ENCODE data around the gene DDX1.

The DDX1 gene

DNA sequence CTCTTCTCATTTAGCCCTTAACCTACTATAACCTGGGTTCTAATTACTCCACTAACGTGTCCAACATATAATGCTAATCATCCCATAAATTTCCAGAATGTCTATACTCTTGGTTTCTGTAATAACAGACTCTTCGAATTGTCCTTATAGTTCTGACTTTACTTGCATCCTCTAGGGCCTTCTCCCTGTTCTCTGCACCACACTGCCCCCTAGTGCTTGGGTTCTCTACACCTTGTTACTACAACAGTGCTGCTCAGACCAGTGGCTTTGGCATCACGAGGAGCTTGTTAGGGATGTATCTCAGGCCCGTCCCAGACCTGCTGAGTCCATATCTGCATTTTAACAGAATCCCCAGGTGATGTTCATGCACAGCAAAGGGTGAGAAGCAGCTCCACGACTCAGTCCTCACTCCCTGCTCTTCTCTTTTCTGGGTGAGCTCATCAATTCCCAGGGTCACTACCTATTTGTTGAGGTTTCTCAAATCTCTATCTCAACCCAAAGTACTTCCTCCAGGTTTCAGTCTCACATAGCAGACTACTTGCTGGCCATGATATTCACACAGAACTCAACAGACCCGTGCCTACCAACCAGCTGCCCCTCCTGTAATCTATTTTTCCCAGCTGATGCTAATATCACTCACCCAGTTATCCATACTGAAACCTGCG, 14.5 kb upstream of the DDX1 start:
- ChIA-PET POLR2A (no interaction called here), CTCF (interaction anchor here (0.5 to 3.0 kb wide), 39 partner anchors 10 to 1141 kb away, joined by 3 to 39 read pairs (median 3); partner anchors contain the start of gene NBAS)
- Histone ChIP-seq H3K36me3 (ENCODE audit: control insufficient read depth in 2 of 2, insufficient read depth in 1 of 2, low read length in 2 of 2) (no peaks in the 10 kb centered on the region), H3K9me3 (ENCODE audit: control insufficient read depth, insufficient read depth, low read depth, low read length) (no peaks in the 10 kb centered on the region), H3K4me3 (ENCODE audit: low read depth, low read length) (no peak overlapping the region), H3K4me1 (ENCODE audit: control insufficient read depth, insufficient read depth, low read length) (no peaks in the 10 kb centered on the region), H3K27ac (ENCODE audit: extremely low read depth, low read depth, low read length) (no peak overlapping the region)
- TF ChIP-seq ZNF629 (tag by site-specific recombination; IDR thresholded peaks at IDR 0.05): no peak
- TF ChIP-seq ZNF776 (tag by site-specific recombination; IDR thresholded peaks at IDR 0.05; ENCODE audit: borderline replicate concordance): no peak
- peak; percentile 84 for TF ChIP-seq CTCF (tag by site-specific recombination; IDR thresholded peaks at IDR 0.05)
- TF ChIP-seq ZNF654 (tag by site-specific recombination; IDR thresholded peaks at IDR 0.05; ENCODE audit: low read depth): peak; percentile 71
- TF ChIP-seq KLF10 (tag by site-specific recombination; IDR thresholded peaks at IDR 0.05): no peak

GRCh38 chr2:15579641-15580040, 12.0 kb upstream of the DDX1 start:
- no peak for TF ChIP-seq OVOL3 (tag by site-specific recombination; IDR thresholded peaks at IDR 0.05)
- TF ChIP-seq, protein P1, sequence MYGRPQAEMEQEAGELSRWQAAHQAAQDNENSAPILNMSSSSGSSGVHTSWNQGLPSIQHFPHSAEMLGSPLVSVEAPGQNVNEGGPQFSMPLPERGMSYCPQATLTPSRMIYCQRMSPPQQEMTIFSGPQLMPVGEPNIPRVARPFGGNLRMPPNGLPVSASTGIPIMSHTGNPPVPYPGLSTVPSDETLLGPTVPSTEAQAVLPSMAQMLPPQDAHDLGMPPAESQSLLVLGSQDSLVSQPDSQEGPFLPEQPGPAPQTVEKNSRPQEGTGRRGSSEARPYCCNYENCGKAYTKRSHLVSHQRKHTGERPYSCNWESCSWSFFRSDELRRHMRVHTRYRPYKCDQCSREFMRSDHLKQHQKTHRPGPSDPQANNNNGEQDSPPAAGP (tag by site-specific recombination; IDR thresholded peaks at IDR 0.05): no peak
- no peak for TF ChIP-seq ZNF426 (tag by site-specific recombination; IDR thresholded peaks at IDR 0.05)
- TF ChIP-seq, protein P2, sequence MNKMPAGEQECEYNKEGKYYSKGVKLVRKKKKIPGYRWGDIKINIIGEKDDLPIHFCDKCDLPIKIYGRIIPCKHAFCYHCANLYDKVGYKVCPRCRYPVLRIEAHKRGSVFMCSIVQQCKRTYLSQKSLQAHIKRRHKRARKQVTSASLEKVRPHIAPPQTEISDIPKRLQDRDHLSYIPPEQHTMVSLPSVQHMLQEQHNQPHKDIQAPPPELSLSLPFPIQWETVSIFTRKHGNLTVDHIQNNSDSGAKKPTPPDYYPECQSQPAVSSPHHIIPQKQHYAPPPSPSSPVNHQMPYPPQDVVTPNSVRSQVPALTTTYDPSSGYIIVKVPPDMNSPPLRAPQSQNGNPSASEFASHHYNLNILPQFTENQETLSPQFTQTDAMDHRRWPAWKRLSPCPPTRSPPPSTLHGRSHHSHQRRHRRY (tag by site-specific recombination; IDR thresholded peaks at IDR 0.05): no peak
- TF ChIP-seq ZNF146 (tag by site-specific recombination; IDR thresholded peaks at IDR 0.05): no peak
- H3K4me1 ChIP-seq (ENCODE audit: control insufficient read depth, insufficient read depth, low read length): no peaks in the 10 kb centered on the region
- H3K27ac ChIP-seq (ENCODE audit: extremely low read depth, low read depth, low read length): no peak overlapping the region
- POLR2A ChIA-PET: no interaction called here
- CTCF ChIA-PET: interaction anchor here (0.9 to 1.0 kb wide), 3 partner anchors 9 to 522 kb away, joined by 3 to 4 read pairs (median 3); no protein-coding TSS in a partner anchor
- H3K36me3 ChIP-seq (ENCODE audit: control insufficient read depth in 2 of 2, insufficient read depth in 1 of 2, low read length in 2 of 2): no peaks in the 10 kb centered on the region
- no peak overlapping the region for H3K4me3 ChIP-seq (ENCODE audit: low read depth, low read length)
- no peaks in the 10 kb centered on the region for H3K9me3 ChIP-seq (ENCODE audit: control insufficient read depth, insufficient read depth, low read depth, low read length)

DNA sequence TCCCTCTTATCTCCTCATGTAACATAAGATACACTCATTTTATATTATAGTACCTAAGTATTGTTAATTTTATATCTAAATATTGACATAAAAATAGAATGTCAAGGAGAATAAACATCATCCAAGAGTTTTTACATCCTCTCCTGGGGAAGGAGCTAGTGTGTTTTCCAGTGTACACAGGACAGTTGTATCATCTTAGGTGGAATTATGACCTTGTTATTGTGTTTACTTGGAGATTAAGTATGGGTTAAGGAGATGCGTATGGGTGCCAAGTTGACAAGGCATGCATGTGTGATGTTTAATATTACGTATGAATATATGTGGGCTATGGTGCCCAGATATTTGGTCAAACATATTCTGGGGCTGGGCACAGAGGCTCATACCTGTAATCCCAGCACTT, 11.2 kb upstream of the DDX1 start:
- H3K27ac ChIP-seq (ENCODE audit: extremely low read depth, low read depth, low read length): no peak overlapping the region
- no peaks in the 10 kb centered on the region for H3K4me1 ChIP-seq (ENCODE audit: control insufficient read depth, insufficient read depth, low read length)
- no peak for TF ChIP-seq ZNF585B (tag by site-specific recombination; IDR thresholded peaks at IDR 0.05)
- TF ChIP-seq ZNF423 (tag by site-specific recombination; IDR thresholded peaks at IDR 0.05): no peak
- TF ChIP-seq, protein P3, sequence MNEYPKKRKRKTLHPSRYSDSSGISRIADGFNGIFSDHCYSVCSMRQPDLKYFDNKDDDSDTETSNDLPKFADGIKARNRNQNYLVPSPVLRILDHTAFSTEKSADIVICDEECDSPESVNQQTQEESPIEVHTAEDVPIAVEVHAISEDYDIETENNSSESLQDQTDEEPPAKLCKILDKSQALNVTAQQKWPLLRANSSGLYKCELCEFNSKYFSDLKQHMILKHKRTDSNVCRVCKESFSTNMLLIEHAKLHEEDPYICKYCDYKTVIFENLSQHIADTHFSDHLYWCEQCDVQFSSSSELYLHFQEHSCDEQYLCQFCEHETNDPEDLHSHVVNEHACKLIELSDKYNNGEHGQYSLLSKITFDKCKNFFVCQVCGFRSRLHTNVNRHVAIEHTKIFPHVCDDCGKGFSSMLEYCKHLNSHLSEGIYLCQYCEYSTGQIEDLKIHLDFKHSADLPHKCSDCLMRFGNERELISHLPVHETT (tag by site-specific recombination; IDR thresholded peaks at IDR 0.05): no peak
- no peak for TF ChIP-seq ZNF560 (tag by site-specific recombination; IDR thresholded peaks at IDR 0.05; ENCODE audit: borderline replicate concordance)
- TF ChIP-seq ZNF837 (tag by site-specific recombination; IDR thresholded peaks at IDR 0.05): no peak
- no peak for TF ChIP-seq MZF1 (tag by site-specific recombination; IDR thresholded peaks at IDR 0.05; ENCODE audit: borderline replicate concordance)
- TF ChIP-seq ZNF19 (tag by site-specific recombination; IDR thresholded peaks at IDR 0.05; ENCODE audit: low read depth): no peak
- TF ChIP-seq SCRT2 (tag by site-specific recombination; IDR thresholded peaks at IDR 0.05): no peak
- no peaks in the 10 kb centered on the region for H3K36me3 ChIP-seq (ENCODE audit: control insufficient read depth in 2 of 2, insufficient read depth in 1 of 2, low read length in 2 of 2)
- ChIA-PET POLR2A (no interaction called here), CTCF (interaction anchor here (1.0 kb wide), 1 partner anchor 11 kb away, joined by 3 read pairs; no protein-coding TSS in a partner anchor)
- H3K9me3 ChIP-seq (ENCODE audit: control insufficient read depth, insufficient read depth, low read depth, low read length): no peaks in the 10 kb centered on the region
- no peak overlapping the region for H3K4me3 ChIP-seq (ENCODE audit: low read depth, low read length)
